A549 (cell line): ENCODE data around the gene NRN1L. TPM values are rescaled to one million over a fixed set of nuclear protein-coding genes. Genes with fewer than 3 reads are reported as not detected.

ENCODE experiments used
- ATAC-seq, 2 experiments: fragments of 200-7000 bp in 1 of 2; fragments of >200 bp in 1 of 2; cut with Nextera tagmentation in 1 of 2; cut with Tn5 transposase in 1 of 2; 3 replicates each; pipeline versions ENCODE4 v1.8.0 to v1.9.1; 2018 to 2020; ENCODE audit warnings: mild to moderate bottlenecking in 1 of 2, moderate library complexity in 1 of 2
- CTCF ChIA-PET: fragments of 300-600 bp; sonication (Branson Sonifier 250); formaldehyde crosslinking; extraction: SDS; loops from one replicate; lab custom pipeline; 2021; ENCODE audit warnings: antibody characterized with exemption, inconsistent platforms; lab: Yijun Ruan, JAX
- POLR2A ChIA-PET: fragments of 350-600 bp; formaldehyde crosslinking; extraction: SDS; loops from one replicate; lab custom pipeline; 2021; ENCODE audit warnings: antibody characterized with exemption, inconsistent platforms; lab: Yijun Ruan, JAX
- DNase-seq, 2 experiments: peaks; one replicate each; pipeline versions ENCODE4 v3.0.0 to v3.0.0-alpha.2; 2011 to 2016; ENCODE audit warnings: low read depth in 1 of 2, low spot score in 1 of 2
- FAIRE-seq: peaks from 2 replicates; lab custom pipeline; 2011; peaks lifted over from hg19 to GRCh38; lab: Jason Lieb, UNC
- H3K27ac ChIP-seq, 2 experiments: fragments of >200 bp; sonication (Bioruptor Twin); formaldehyde crosslinking; 3 replicates each; pipeline ENCODE4 v1.5.1; 2016 to 2017
- H3K4me1 ChIP-seq: fragments of >200 bp; sonication (Bioruptor Twin); formaldehyde crosslinking; 3 replicates; pipeline ENCODE4 v1.6.1; 2016
- H3K4me2 ChIP-seq: fragments of >200 bp; sonication (Bioruptor Twin); formaldehyde crosslinking; 3 replicates; pipeline ENCODE4 v1.6.1; 2016
- H3K4me3 ChIP-seq: fragments of >200 bp; sonication (Bioruptor Twin); formaldehyde crosslinking; 3 replicates; pipeline ENCODE4 v1.5.1; 2016
- H3K9me3 ChIP-seq: fragments of >200 bp; sonication (Bioruptor Twin); formaldehyde crosslinking; 3 replicates; pipeline ENCODE4 v1.6.1; 2016
- ATOH8 ChIP-seq: fragments of 250-450 bp; sonication (Bioruptor Pico); IDR thresholded peaks from 2 replicates; pipeline ENCODE4 v1.5.0; 2020; ENCODE audit warnings: low read depth, mild to moderate bottlenecking, moderate library complexity
- CBX2 ChIP-seq: fragments of 200-600 bp; sonication (generic); IDR thresholded peaks from 2 replicates; pipeline ENCODE4 v1.6.1; 2016; ENCODE audit warnings: low read depth, mild to moderate bottlenecking, borderline replicate concordance
- CHD2 ChIP-seq: fragments of 150-350 bp; IDR thresholded peaks from 2 replicates; pipeline ENCODE4 v1.6.1; 2014; ENCODE audit warnings: low read length; ENCODE audit not compliant: partially characterized antibody
- CHD4 ChIP-seq: fragments of 200-600 bp; sonication (generic); IDR thresholded peaks from 2 replicates; pipeline ENCODE4 v1.6.1; 2016; ENCODE audit warnings: antibody characterized with exemption, mild to moderate bottlenecking, borderline replicate concordance
- GATA3 ChIP-seq: IDR thresholded peaks from 2 replicates; pipeline ENCODE4 v1.6.1; 2012; ENCODE audit warnings: borderline replicate concordance
- HES2 ChIP-seq: fragments of >200 bp; sonication (Bioruptor Twin); formaldehyde crosslinking; IDR thresholded peaks from 2 replicates; pipeline ENCODE4 v1.6.1; 2016
- HMGXB4 ChIP-seq: fragments of 250-450 bp; sonication (Bioruptor Pico); IDR thresholded peaks from 2 replicates; pipeline ENCODE4 v1.5.0; 2021; ENCODE audit warnings: mild to moderate bottlenecking, moderate library complexity, borderline replicate concordance
- JUN ChIP-seq, 2 experiments: fragments of >200 bp; sonication (Bioruptor Twin); formaldehyde crosslinking; IDR thresholded peaks; 2 replicates in 1 of 2; 3 replicates in 1 of 2; pipeline ENCODE4 v1.6.1; 2016 to 2017
- MAFK ChIP-seq: fragments of 450-650 bp; IDR thresholded peaks from 2 replicates; pipeline ENCODE4 v1.6.1; 2014; ENCODE audit not compliant: partially characterized antibody
- MAZ ChIP-seq: fragments of 150-350 bp; IDR thresholded peaks from 2 replicates; pipeline ENCODE4 v1.6.1; 2014; ENCODE audit warnings: antibody characterized with exemption, low read depth, low read length, borderline replicate concordance
- NFE2L2 ChIP-seq: fragments of 150-350 bp; conservative IDR thresholded peaks from 2 replicates; pipeline ENCODE4 v1.6.1; 2014; ENCODE audit warnings: low read length
- NR3C1 ChIP-seq: fragments of >200 bp; sonication (Bioruptor Twin); formaldehyde crosslinking; IDR thresholded peaks from 3 replicates; pipeline ENCODE4 v1.6.1; 2017
- PHF8 ChIP-seq: fragments of 200-600 bp; sonication (generic); IDR thresholded peaks from 2 replicates; pipeline ENCODE4 v1.6.1; 2016; ENCODE audit warnings: low read depth, mild to moderate bottlenecking, antibody characterized with exemption, moderate library complexity, borderline replicate concordance
- POLR2AphosphoS2 ChIP-seq: conservative IDR thresholded peaks from 2 replicates; pipeline ENCODE4 v1.6.1; 2012; ENCODE audit warnings: low read length, improper control_type of control experiment, inconsistent platforms
- RAD21 ChIP-seq, 2 experiments: fragments of >200 bp in 1 of 2; sonication (Bioruptor Twin) in 1 of 2; formaldehyde crosslinking in 1 of 2; IDR thresholded peaks in 1 of 2; conservative IDR thresholded peaks in 1 of 2; 2 replicates in 1 of 2; 3 replicates in 1 of 2; pipeline ENCODE4 v1.6.1; 2012 to 2018; ENCODE audit warnings: inconsistent platforms in 1 of 2
- RARB ChIP-seq: fragments of 250-450 bp; sonication (Bioruptor Pico); IDR thresholded peaks from 2 replicates; pipeline ENCODE4 v1.8.0; 2021; ENCODE audit warnings: mild to moderate bottlenecking, moderate library complexity
- REST ChIP-seq: fragments of 200-600 bp; sonication (generic); IDR thresholded peaks from 2 replicates; pipeline ENCODE4 v1.6.1; 2016; ENCODE audit warnings: antibody characterized with exemption, mild to moderate bottlenecking, moderate library complexity
- SREBF2 ChIP-seq: fragments of 450-650 bp; IDR thresholded peaks from 2 replicates; pipeline ENCODE4 v1.6.1; 2014; ENCODE audit warnings: mild to moderate bottlenecking, moderate library complexity
- ZC3H11A ChIP-seq: fragments of 450-650 bp; IDR thresholded peaks from 2 replicates; pipeline ENCODE4 v1.6.1; 2014; ENCODE audit warnings: antibody characterized with exemption, mild to moderate bottlenecking
- ZSCAN20 ChIP-seq: fragments of 250-450 bp; sonication (Bioruptor Pico); IDR thresholded peaks from 2 replicates; pipeline ENCODE4 v1.8.0; 2022; ENCODE audit warnings: mild to moderate bottlenecking, moderate library complexity
- WGBS: methylation state at CpG from one replicate; pipeline ENCODE4 v1.1.6; 2017; ENCODE audit errors: missing lambda C conversion rate; 5-methylcytosine and 5-hydroxymethylcytosine counted together
- polyA plus RNA-seq, 4 experiments: library from polyadenylated mRNA; depleted of rRNA in 3 of 4; stranded (reverse); fragments of >200 nt; fragmentation: RNase III in 1 of 4; extraction: RNeasy Plus Mini Kit Qiagen cat#74134 plus additional on column Dnase treatment in 1 of 4; gene quantifications; 2 replicates in 3 of 4; 3 replicates in 1 of 4; pipeline ENCODE4 v1.2.3, GENCODE V29; 2011 to 2017
- TF ChIP-seq, protein P1 (sequence below): fragments of 450-650 bp; IDR thresholded peaks from 2 replicates; pipeline ENCODE4 v1.6.1; 2014; ENCODE audit warnings: antibody characterized with exemption

The NRN1L gene
- polyA plus RNA-seq, 2 of the 4 experiments (the other 2 are of a cell fraction): 0.22 TPM; not detected in 1

GRCh38 chr16:67857547-67858233 is 27.0 kb upstream of the NRN1L start (continued):
- TF ChIP-seq NFE2L2: no peak

GRCh38 chr16:67858500-67858899 is 26.2 kb upstream of the NRN1L start:
- no peaks in the 10 kb centered on the region for H3K9me3 ChIP-seq
- DNase-seq: no peak
- WGBS: 72% methylated on average over 4 of the region's 4 CpGs
- peaks cover 62% of the 10 kb centered on the region for H3K4me1 ChIP-seq
- POLR2A ChIA-PET: no interaction called here
- TF ChIP-seq ATOH8 (CRISPR knock-in tag) (no peak), CBX2 (no peak), POLR2AphosphoS2 (no peak), CHD2 (no peak), CHD4 (no peak), HES2 (no peak), NR3C1 (no peak), NFE2L2 (no peak), MAFK (no peak), RARB (CRISPR knock-in tag) (no peak), MAZ (no peak)
- TF ChIP-seq, all 56 proteins: peak for 0
- ATAC-seq: no peak
- CTCF ChIA-PET: interaction anchor here (0.6 to 9.3 kb wide), 7 partner anchors 10 to 416 kb away, joined by 3 to 86 read pairs (median 5); partner anchors contain the start of gene NRN1L
- peak overlapping the region in 1 of 2 experiments; percentile 53; a peak in 3 of 6 replicates for H3K27ac ChIP-seq
- peak overlapping the region; percentile 65 for H3K4me2 ChIP-seq
- no peak for FAIRE-seq
- no peak overlapping the region for H3K4me3 ChIP-seq

- no peak for ATAC-seq
- H3K4me3 ChIP-seq: no peak overlapping the region
- H3K4me2 ChIP-seq: peak overlapping the region; percentile 35; the same call in 2 of the 3 replicates
- ChIA-PET CTCF (interaction anchor here (0.6 to 9.3 kb wide), 6 partner anchors 8 to 180 kb away, joined by 3 to 86 read pairs (median 3); partner anchors contain the start of gene NRN1L), POLR2A (no interaction called here)
- peak in 1 of 2 experiments; percentile 44 for DNase-seq
- peaks cover 58% of the 10 kb centered on the region for H3K4me1 ChIP-seq
- no peak for FAIRE-seq
- peak overlapping the region in 1 of 2 experiments; percentile 37; a peak in 2 of 6 replicates for H3K27ac ChIP-seq
- H3K9me3 ChIP-seq: no peaks in the 10 kb centered on the region
- 64% methylated on average over 8 of the region's 8 CpGs for WGBS
- TF ChIP-seq CHD2 (no peak), CHD4 (no peak), ZSCAN20 (no peak), GATA3 (no peak)
- TF ChIP-seq, protein P1, sequence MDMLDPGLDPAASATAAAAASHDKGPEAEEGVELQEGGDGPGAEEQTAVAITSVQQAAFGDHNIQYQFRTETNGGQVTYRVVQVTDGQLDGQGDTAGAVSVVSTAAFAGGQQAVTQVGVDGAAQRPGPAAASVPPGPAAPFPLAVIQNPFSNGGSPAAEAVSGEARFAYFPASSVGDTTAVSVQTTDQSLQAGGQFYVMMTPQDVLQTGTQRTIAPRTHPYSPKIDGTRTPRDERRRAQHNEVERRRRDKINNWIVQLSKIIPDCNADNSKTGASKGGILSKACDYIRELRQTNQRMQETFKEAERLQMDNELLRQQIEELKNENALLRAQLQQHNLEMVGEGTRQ: no peak
These were observed 23.9 kb upstream of the NRN1L start for GRCh38 chr16:67860589-67861398.

DNA sequence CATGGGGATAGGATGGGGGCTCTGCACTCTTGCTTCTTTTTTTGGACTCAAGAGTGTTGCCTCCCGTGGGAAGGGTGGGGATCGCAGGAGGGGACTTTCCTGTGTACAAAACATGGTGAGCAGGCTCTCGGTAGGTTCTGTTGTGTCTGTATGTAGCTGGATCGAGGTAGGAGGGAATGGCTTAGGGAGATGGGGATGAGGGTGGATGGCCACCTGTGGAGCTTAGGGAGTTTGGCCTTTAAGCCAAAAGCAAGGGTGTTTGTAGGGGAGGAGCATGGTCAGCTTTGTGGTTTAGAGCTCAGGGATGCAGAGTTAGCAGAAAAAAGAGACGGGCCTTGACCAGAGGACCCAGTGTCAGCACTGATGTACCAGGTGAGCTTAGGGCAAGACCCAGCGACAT is 22.8 kb upstream of the NRN1L start:
- Histone ChIP-seq H3K4me1 (peaks cover 52% of the 10 kb centered on the region), H3K9me3 (no peaks in the 10 kb centered on the region), H3K4me2 (no peak overlapping the region), H3K4me3 (no peak overlapping the region), H3K27ac (no peak overlapping the region)
- ATAC-seq: no peak
- WGBS: 92% methylated on average over 6 of the region's 6 CpGs
- POLR2A ChIA-PET: interaction anchor here (2.0 kb wide), 1 partner anchor 11 kb away, joined by 5 read pairs; the partner anchor contains the start of gene EDC4
- CTCF ChIA-PET: interaction anchor here (1.0 to 9.3 kb wide), 10 partner anchors 9 to 341 kb away, joined by 3 to 86 read pairs (median 6); partner anchors contain the start of gene NRN1L
- no peak for DNase-seq
- FAIRE-seq: no peak
- no peak for TF ChIP-seq ZC3H11A
- TF ChIP-seq HMGXB4: no peak
- TF ChIP-seq RAD21 (conservative IDR thresholded peaks at IDR 0.05 in 1 of 2, IDR thresholded peaks at IDR 0.05 in 1 of 2): no peak
- TF ChIP-seq PHF8: no peak
- TF ChIP-seq CBX2: no peak
- no peak for TF ChIP-seq SREBF2
- TF ChIP-seq REST: no peak
- no peak for TF ChIP-seq JUN (IDR thresholded peaks at IDR 0.05)
